Karpas-422 (cell line): ENCODE data around the gene PTPRM. TPM values are rescaled to one million over a fixed set of nuclear protein-coding genes. Genes with fewer than 3 reads are reported as not detected.

Experiments used
- DNase-seq: peaks from one replicate; pipeline ENCODE4 v3.0.0-alpha.2; 2015
- H2AFZ ChIP-seq: fragments of 200-600 bp; sonication (generic); 2 replicates; pipeline ENCODE4 v1.6.1; 2014; ENCODE audit warnings: antibody characterized with exemption, low read length, mixed read lengths
- H3K27ac ChIP-seq: fragments of 200-600 bp; sonication (generic); 2 replicates; pipeline ENCODE4 v1.5.1; 2014; ENCODE audit warnings: mild to moderate bottlenecking, low read length, moderate library complexity
- H3K27me3 ChIP-seq: fragments of 200-600 bp; sonication (generic); 2 replicates; pipeline ENCODE4 v1.6.1; 2014; ENCODE audit warnings: low read length, mixed read lengths
- H3K36me3 ChIP-seq: fragments of 200-600 bp; sonication (generic); 2 replicates; pipeline ENCODE4 v1.6.1; 2014; ENCODE audit warnings: low read length, mixed read lengths; ENCODE audit not compliant: insufficient read depth
- H3K4me1 ChIP-seq: fragments of 200-600 bp; sonication (generic); 2 replicates; pipeline ENCODE4 v1.6.1; 2014; ENCODE audit warnings: mild to moderate bottlenecking, low read length, mixed read lengths
- H3K4me2 ChIP-seq: fragments of 200-600 bp; sonication (generic); 2 replicates; pipeline ENCODE4 v1.6.1; 2014; ENCODE audit warnings: low read length, low read depth, mild to moderate bottlenecking; ENCODE audit not compliant: poor library complexity, severe bottlenecking
- H3K4me3 ChIP-seq: fragments of 200-600 bp; sonication (generic); 2 replicates; pipeline ENCODE4 v1.5.1; 2014; ENCODE audit warnings: mild to moderate bottlenecking, antibody characterized with exemption, low read length, mixed read lengths
- H3K79me2 ChIP-seq: fragments of 200-600 bp; sonication (generic); 2 replicates; pipeline ENCODE4 v1.6.1; 2014; ENCODE audit warnings: mild to moderate bottlenecking, low read length, mixed read lengths
- H3K9ac ChIP-seq: fragments of 200-600 bp; sonication (generic); 2 replicates; pipeline ENCODE4 v1.6.0; 2014; ENCODE audit warnings: low read length
- H3K9me2 ChIP-seq: fragments of 200-600 bp; sonication (generic), shearing (Covaris generic); replicated peaks from 2 replicates; pipeline ENCODE4 v1.6.0; 2014; ENCODE audit warnings: mild to moderate bottlenecking, low read length, moderate library complexity; ENCODE audit not compliant: insufficient read depth
- H3K9me3 ChIP-seq: fragments of 300-700, 200-600 bp; sonication (generic); 2 replicates; pipeline ENCODE4 v1.6.1; 2014; ENCODE audit warnings: low read length, mixed read lengths
- H4K20me1 ChIP-seq: fragments of 200-600 bp; sonication (generic); 2 replicates; pipeline ENCODE4 v1.6.1; 2014; ENCODE audit warnings: mild to moderate bottlenecking, antibody characterized with exemption, low read length, low read depth; ENCODE audit not compliant: insufficient read depth
- total RNA-seq: library from RNA; depleted of rRNA; stranded (reverse); fragments of >200 nt; shearing (Covaris generic); gene quantifications from 2 replicates; pipeline ENCODE4 v1.2.3, GENCODE V29; 2014; ENCODE audit warnings: low replicate concordance

Gene PTPRM
- total RNA-seq, 1 experiment from 2014 or later, result not detected

DNA sequence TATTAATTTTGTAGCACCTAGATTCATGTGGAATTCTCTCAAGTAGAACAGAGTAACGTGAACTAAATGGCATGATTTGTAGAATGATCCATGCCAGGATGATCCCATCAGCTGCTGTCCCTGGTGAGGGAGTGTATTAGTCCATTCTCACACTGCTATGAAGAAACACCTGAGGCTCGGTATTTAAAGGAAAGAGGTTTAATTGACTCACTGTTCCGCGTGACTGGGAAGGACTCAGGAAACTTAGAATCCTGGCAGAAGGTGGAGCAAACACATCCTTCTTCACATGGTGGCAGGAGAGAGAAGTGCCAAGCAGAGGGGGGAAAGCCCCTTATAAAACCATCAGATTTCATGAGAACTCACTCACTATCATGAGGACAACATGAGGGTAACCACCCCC lies 312.6 kb downstream of the PTPRM start:
- Histone ChIP-seq H3K9me2 (no peaks in the 10 kb centered on the region), H3K9ac (no peak overlapping the region), H3K79me2 (no peaks in the 10 kb centered on the region), H3K27ac (no peak overlapping the region), H3K9me3 (no peaks in the 10 kb centered on the region), H3K4me1 (no peaks in the 10 kb centered on the region), H2AFZ (no peak overlapping the region), H4K20me1 (no peaks in the 10 kb centered on the region), H3K27me3 (no peaks in the 10 kb centered on the region), H3K4me3 (no peak overlapping the region), H3K4me2 (no peak overlapping the region), H3K36me3 (no peaks in the 10 kb centered on the region)
- no peak for DNase-seq

DNA sequence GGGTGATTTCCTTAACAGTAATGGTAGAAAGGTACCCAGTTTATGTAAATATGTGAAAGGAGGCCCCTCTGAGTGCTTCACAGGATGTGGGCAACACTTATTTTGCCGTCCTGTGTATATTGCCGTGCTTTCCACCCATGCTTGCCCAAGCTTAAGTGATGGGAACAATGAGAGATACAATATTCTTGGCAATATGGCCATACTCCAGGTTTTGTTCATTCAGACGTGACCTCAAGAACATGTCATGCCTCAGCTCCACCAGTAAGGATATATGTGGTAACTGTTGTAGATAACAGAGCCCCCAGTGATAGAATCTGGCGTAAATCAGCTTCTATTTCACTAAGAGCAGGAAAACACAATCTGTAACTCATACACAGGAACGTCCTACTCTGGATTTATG lies 318.7 kb downstream of the PTPRM start:
- Histone ChIP-seq H3K27me3 (no peaks in the 10 kb centered on the region), H2AFZ (no peak overlapping the region), H3K4me3 (no peak overlapping the region), H3K9me3 (no peaks in the 10 kb centered on the region), H3K27ac (no peak overlapping the region), H3K36me3 (no peaks in the 10 kb centered on the region), H3K79me2 (no peaks in the 10 kb centered on the region), H3K9ac (no peak overlapping the region), H3K4me2 (no peak overlapping the region), H4K20me1 (no peaks in the 10 kb centered on the region), H3K4me1 (no peaks in the 10 kb centered on the region), H3K9me2 (no peaks in the 10 kb centered on the region)
- no peak for DNase-seq

DNA sequence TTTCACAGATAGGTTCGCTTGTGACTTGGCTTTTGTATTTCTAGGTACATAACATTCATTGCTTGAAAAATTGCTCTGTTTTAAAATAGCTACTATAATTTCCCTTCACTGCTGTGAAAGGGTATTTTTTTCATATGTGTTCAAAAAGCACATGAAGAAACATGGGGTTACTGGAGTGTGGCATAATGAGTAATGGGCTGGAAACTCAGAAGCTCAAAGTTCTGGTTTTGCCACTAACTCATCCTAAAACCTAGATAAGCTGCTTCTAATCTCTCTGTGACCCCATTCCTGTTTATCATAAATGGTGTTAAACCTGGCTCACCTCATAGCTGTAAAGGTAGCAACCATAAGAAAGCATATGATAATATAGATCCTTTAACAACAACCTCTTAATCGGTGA lies 319.3 kb downstream of the PTPRM start:
- H4K20me1 ChIP-seq, result no peaks in the 10 kb centered on the region
- no peak overlapping the region for H3K9ac ChIP-seq
- H3K9me2 ChIP-seq, result no peaks in the 10 kb centered on the region
- DNase-seq, result no peak
- no peaks in the 10 kb centered on the region for H3K79me2 ChIP-seq
- no peak overlapping the region for H2AFZ ChIP-seq
- no peak overlapping the region for H3K27ac ChIP-seq
- H3K4me1 ChIP-seq, result no peaks in the 10 kb centered on the region
- no peaks in the 10 kb centered on the region for H3K27me3 ChIP-seq
- H3K36me3 ChIP-seq, result no peaks in the 10 kb centered on the region
- no peak overlapping the region for H3K4me2 ChIP-seq
- no peak overlapping the region for H3K4me3 ChIP-seq
- H3K9me3 ChIP-seq, result no peaks in the 10 kb centered on the region

DNA sequence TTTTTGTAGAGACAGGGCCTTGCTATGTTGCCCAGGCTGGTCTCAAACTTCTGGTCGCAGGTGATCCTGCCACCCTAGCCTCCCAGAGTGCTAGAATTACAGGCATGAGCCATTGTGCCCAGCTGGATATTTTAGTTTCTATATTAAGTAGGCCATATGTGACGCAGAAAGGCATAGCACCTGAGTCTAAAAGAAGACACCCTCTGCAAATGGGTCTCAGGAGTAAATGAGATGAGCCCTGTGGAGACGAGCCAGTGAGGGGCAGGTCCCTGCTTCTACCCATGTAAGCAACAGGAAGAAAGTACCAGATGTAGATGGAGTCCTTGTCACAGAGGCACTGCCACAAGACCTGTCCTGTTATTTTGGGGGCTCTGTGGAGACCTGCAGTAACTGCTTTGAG lies 322.4 kb downstream of the PTPRM start:
- H3K9ac ChIP-seq, result no peak overlapping the region
- H2AFZ ChIP-seq, result no peak overlapping the region
- no peaks in the 10 kb centered on the region for H3K9me2 ChIP-seq
- no peaks in the 10 kb centered on the region for H3K4me1 ChIP-seq
- no peaks in the 10 kb centered on the region for H3K27me3 ChIP-seq
- no peak overlapping the region for H3K27ac ChIP-seq
- no peaks in the 10 kb centered on the region for H3K79me2 ChIP-seq
- no peak for DNase-seq
- no peaks in the 10 kb centered on the region for H3K36me3 ChIP-seq
- no peaks in the 10 kb centered on the region for H4K20me1 ChIP-seq
- no peaks in the 10 kb centered on the region for H3K9me3 ChIP-seq
- no peak overlapping the region for H3K4me3 ChIP-seq
- H3K4me2 ChIP-seq, result no peak overlapping the region

DNA sequence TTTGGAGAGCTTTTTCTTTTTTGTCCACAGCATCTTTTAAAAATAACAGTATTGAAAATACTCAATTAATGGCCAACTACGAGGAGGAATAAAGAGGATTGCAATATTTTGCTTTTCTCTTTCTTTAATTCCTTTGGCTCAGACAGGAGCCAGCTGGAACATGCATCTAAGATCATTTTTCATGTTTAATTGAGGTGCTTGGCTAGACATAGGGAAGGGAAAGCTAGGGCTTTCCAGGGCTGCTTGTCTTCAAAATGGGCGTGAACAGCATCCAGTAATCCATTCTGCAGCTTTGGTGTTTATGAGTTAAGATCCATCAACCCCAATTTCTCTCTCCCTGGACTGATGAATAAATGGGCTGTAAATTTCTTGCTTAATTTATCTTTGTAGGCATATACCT lies 323.0 kb downstream of the PTPRM start:
- Histone ChIP-seq H3K4me3 (no peak overlapping the region), H3K27me3 (no peaks in the 10 kb centered on the region), H2AFZ (no peak overlapping the region), H3K9me2 (no peaks in the 10 kb centered on the region), H3K4me2 (no peak overlapping the region), H3K79me2 (no peaks in the 10 kb centered on the region), H3K36me3 (no peaks in the 10 kb centered on the region), H3K4me1 (no peaks in the 10 kb centered on the region), H3K9me3 (no peaks in the 10 kb centered on the region), H3K9ac (no peak overlapping the region), H4K20me1 (no peaks in the 10 kb centered on the region), H3K27ac (no peak overlapping the region)
- no peak for DNase-seq

DNA sequence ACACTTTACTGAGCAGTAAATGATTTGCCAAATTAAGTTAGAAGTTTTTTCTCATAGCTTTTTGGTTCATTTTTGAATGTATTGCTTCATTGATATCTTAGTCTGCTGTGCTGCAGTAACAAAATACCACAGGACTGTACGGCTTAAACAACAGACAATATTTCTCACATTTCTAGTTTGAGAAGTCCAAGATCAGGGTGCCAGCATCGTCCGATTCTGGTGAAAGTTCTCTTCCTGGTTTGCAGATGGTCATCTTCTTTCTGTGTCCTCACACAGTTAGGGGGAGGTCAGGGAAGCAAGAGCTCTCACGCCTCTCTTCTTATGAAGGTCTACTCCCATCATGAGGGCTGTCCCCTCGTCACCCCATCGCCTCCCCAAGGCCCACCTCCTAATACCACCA lies 325.4 kb downstream of the PTPRM start:
- no peak for DNase-seq
- Histone ChIP-seq H3K4me1 (no peaks in the 10 kb centered on the region), H4K20me1 (no peaks in the 10 kb centered on the region), H3K9me2 (no peaks in the 10 kb centered on the region), H3K27ac (no peak overlapping the region), H3K27me3 (no peaks in the 10 kb centered on the region), H3K9me3 (no peaks in the 10 kb centered on the region), H3K4me2 (no peak overlapping the region), H2AFZ (no peak overlapping the region), H3K79me2 (no peaks in the 10 kb centered on the region), H3K36me3 (no peaks in the 10 kb centered on the region), H3K9ac (no peak overlapping the region), H3K4me3 (no peak overlapping the region)

DNA sequence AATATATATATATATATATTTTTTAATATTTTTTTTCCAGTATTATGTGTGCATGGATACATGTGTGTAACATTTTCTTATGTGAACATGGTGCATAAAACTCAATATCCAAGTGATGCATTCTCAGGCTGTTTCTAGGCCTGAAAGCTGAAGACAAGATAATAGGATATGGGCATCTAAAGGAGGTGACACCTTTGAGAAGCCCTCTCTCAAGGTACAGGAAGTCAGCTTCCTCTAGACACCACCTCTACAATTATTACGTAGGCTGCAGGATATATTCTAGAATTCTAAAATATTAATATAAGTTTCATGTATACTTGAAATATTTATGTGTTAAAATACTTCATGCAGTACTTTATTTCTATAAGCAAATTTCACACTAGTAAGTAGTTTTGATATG lies 327.5 kb downstream of the PTPRM start:
- Histone ChIP-seq H3K9me3 (no peaks in the 10 kb centered on the region), H2AFZ (no peak overlapping the region), H3K79me2 (no peaks in the 10 kb centered on the region), H3K4me3 (no peak overlapping the region), H3K27me3 (no peaks in the 10 kb centered on the region), H4K20me1 (no peaks in the 10 kb centered on the region), H3K36me3 (no peaks in the 10 kb centered on the region), H3K4me1 (no peaks in the 10 kb centered on the region), H3K27ac (no peak overlapping the region), H3K4me2 (no peak overlapping the region), H3K9ac (no peak overlapping the region), H3K9me2 (no peaks in the 10 kb centered on the region)
- no peak for DNase-seq

DNA sequence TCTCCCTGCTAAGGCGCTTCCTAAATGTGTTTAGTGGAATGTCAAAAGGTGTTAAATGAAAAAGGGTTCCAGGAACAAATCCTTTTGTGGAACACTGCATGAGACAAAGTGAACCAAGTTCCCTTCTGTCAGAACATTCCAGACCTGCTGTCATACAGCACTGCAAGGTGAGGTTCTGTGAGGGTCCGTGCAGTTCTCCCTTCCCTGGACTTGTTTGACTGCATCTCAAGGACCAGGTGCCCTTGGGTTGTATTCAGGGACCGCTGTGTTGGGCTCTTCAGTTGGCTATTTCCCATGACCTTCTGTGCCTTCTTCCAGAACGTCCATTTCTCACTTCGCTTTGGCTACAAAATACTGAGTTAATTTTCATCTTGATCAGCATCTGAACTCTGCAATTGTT lies 328.2 kb downstream of the PTPRM start:
- H2AFZ ChIP-seq, result no peak overlapping the region
- no peak for DNase-seq
- no peaks in the 10 kb centered on the region for H3K9me3 ChIP-seq
- H3K9me2 ChIP-seq, result no peaks in the 10 kb centered on the region
- H3K9ac ChIP-seq, result no peak overlapping the region
- H3K36me3 ChIP-seq, result no peaks in the 10 kb centered on the region
- no peaks in the 10 kb centered on the region for H3K79me2 ChIP-seq
- H3K4me1 ChIP-seq, result no peaks in the 10 kb centered on the region
- H3K27me3 ChIP-seq, result no peaks in the 10 kb centered on the region
- no peak overlapping the region for H3K4me3 ChIP-seq
- H3K4me2 ChIP-seq, result no peak overlapping the region
- no peaks in the 10 kb centered on the region for H4K20me1 ChIP-seq
- H3K27ac ChIP-seq, result no peak overlapping the region

DNA sequence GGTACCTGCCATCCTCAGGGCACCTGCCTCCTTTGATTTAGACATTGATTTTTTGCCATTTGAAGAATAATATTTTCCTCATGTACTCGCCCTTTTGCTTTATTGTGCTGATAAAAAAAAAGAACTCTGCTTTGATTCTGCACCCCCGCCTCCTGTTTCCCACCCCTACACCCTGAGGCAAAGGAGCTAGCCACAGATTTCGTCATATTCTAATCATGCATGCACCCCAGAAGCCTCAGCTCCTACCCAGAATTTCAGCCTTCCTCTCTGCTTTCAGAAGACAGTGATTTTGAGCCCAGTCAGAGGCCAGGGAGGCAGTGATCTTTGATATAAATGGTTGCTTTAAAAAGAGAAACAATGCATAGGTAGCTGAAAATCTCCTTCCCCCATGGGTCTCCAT lies 329.0 kb downstream of the PTPRM start:
- no peak overlapping the region for H3K4me3 ChIP-seq
- H3K9ac ChIP-seq, result no peak overlapping the region
- no peaks in the 10 kb centered on the region for H4K20me1 ChIP-seq
- H2AFZ ChIP-seq, result no peak overlapping the region
- H3K9me2 ChIP-seq, result no peaks in the 10 kb centered on the region
- DNase-seq, result no peak
- no peaks in the 10 kb centered on the region for H3K4me1 ChIP-seq
- no peak overlapping the region for H3K27ac ChIP-seq
- H3K79me2 ChIP-seq, result no peaks in the 10 kb centered on the region
- no peaks in the 10 kb centered on the region for H3K9me3 ChIP-seq
- no peaks in the 10 kb centered on the region for H3K36me3 ChIP-seq
- no peaks in the 10 kb centered on the region for H3K27me3 ChIP-seq
- H3K4me2 ChIP-seq, result no peak overlapping the region
